GM19467 (cell line): Measurements from ENCODE around the gene SSH2.

Experiments used
- ATAC-seq: cut with Tn5 transposase; IDR thresholded peaks from one replicate; pipeline ENCODE4 v1.9.1; 2021; ENCODE audit warnings: mild to moderate bottlenecking, moderate library complexity; ENCODE audit not compliant: unreplicated experiment

SSH2 gene

DNA sequence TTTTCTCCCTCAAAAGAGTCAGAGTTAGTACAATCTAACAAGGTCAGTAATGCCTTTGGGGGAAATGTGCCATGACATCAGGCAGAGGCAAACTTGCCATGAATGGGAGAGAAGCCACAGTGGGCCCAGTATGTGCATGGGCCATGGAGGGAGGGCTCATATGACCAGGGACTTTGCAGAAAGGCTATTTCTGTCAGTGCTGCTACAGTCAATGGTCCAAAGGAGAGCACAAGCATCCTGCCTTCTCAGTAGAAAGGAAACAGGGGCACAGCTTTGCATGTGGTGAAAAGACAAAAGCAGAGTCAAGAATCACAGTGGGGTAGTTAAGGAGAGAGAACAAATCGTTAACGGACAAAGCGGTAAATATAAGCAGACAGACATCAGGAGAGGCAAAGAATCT, 296.1 kb downstream of the SSH2 start:
- no peak for ATAC-seq

DNA sequence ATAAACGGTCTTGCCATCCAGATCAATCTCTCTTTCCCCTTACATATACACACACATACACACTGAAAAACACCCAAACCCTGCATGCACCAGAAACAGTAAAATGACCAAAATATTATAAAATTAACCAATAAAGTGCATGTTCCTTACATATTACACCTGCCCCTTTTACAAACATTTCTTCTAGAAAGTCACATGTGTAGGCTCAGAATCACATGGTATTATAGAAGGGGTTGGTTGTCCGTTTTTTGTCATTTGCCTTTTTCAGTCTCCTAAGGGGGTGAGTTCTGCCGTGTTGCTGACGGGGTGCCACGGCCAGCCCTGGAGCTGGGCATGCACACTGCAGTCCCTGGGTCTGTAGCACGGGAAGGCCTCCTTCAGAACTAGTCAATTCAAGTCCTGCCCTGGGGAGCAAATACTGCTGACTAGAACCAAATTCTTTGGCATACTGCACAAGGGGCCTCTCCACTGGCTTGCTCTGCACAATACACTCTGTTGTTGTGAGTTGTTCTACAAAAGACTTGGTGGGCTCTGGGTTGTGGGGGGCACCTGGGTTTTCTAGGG, 299.3 kb downstream of the SSH2 start:
- ATAC-seq: no peak

DNA sequence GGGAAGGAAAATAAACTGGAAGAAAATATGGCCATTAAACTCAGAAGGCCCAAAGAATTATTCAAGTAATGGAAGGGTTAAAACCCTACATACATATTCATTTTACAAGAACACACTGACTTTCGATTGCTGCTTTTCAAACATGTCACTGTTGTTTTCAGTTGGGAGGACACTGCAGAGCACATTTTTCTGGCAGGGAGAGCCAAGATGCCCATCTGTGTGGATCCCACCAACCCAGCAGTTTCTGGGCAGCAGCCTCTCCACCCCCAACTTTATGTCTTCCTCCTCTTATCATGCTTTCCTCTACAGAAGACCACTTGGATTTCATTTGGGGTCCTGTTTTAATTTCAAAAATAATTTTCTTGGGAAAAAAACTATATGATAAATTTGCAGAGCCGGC, 300.2 kb downstream of the SSH2 start:
- no peak for ATAC-seq

DNA sequence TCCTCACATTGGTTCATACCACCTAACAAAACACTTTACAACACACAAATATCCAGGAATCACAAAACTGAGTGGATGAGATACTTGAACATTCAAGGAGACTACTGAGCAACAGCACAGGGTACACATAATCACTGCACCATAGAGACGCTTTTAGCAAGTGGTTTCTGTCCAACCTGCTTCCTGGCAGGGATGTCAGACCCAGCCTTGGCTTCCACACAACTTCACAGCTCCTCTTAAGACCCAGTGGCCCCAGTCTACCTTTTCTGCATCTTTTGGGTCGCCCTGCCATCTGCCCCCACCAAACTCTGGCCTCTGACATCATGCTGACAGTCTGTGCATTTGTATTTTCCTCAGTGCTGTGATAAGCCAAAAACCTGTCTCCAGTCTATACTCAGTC, 301.4 kb downstream of the SSH2 start:
- ATAC-seq: no peak

DNA sequence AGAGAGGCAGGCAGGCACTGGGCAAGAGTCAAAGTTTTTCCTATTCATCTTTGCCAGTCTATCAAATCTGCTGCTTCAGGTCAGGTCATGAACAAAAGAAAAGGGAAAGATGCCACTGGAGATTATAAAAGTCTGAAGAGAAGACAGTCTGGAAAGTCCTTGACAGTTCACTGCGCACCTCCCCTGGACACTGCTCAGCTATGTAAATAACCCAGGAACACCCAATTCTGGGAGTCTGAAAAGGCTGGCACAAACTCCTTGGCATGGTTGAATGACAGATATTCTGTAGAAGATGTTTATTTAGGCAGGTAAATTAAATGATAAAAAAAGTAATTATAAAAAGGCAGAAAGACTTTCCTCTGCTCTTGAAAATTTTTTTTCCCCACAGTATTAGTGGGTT, 302.1 kb downstream of the SSH2 start:
- ATAC-seq: no peak

DNA sequence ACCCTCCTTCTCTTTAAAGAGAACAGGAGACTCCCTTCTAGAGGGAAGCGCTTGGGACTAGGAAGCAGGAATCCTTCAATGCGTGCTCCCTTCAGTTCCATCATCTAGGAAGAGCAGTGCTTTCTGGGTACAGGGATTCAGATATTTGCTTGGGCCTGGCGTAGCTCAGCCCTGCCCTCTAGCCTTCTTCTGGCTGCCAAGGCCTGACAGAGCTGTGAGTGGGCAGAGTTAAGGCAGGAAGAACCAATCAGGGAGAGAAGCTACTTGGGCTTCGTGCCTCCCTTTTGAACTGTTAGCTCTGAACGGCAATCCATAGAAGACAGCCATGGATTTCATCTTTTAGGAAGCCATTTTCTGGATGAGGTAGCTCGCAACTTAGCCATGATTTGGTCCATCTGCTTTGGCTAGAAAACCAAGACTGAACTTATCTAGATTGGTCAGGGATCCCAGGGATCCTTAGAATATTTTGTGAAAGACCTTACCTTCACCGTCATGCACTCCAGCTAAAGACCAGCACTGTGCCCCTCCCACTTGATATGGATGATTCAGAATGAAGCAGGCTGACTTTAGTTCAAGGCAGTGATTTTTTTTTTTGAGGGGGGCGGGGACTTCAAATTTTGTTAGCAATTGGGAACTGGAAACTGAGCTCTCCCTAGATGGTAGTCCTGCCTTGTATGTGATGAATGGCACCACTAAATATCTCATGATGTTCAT, 304.8 kb downstream of the SSH2 start:
- ATAC-seq: no peak

DNA sequence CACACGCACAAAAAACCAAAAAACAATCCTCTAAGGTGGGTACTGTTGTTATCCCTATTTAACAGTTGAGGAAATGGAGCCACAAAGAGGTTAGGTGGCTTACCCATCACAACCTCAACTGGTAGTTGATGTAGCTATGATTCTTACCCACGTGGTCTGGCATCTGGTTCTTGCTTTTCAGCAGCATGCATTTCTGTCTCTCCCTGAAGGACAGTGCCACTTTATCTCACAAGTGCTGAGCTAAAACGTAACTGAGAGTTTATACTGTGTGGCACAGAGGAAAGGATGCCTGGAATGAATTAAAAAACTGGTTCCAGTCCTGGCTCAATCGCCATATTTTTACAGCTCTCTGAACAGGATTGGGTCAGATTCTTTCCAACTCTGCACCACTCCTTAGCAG, 305.4 kb downstream of the SSH2 start:
- no peak for ATAC-seq

DNA sequence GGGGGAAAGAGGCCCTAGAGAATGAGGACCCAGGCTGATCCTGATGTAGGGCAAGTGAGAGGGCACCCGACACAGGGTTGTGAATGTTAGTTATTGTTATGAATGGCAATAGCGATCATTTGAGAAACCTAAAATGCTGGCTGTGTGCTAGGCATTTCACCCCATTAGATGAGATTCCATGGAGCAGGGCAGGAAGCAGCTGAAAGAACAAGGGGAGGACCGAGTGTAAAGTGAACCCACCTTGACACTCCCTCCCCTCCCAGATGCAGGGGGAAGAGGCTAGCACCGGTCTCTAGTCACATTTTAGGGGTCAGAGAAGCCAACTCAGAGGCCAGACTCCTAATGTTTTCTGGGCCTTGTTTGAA, 306.8 kb downstream of the SSH2 start:
- ATAC-seq: no peak

DNA sequence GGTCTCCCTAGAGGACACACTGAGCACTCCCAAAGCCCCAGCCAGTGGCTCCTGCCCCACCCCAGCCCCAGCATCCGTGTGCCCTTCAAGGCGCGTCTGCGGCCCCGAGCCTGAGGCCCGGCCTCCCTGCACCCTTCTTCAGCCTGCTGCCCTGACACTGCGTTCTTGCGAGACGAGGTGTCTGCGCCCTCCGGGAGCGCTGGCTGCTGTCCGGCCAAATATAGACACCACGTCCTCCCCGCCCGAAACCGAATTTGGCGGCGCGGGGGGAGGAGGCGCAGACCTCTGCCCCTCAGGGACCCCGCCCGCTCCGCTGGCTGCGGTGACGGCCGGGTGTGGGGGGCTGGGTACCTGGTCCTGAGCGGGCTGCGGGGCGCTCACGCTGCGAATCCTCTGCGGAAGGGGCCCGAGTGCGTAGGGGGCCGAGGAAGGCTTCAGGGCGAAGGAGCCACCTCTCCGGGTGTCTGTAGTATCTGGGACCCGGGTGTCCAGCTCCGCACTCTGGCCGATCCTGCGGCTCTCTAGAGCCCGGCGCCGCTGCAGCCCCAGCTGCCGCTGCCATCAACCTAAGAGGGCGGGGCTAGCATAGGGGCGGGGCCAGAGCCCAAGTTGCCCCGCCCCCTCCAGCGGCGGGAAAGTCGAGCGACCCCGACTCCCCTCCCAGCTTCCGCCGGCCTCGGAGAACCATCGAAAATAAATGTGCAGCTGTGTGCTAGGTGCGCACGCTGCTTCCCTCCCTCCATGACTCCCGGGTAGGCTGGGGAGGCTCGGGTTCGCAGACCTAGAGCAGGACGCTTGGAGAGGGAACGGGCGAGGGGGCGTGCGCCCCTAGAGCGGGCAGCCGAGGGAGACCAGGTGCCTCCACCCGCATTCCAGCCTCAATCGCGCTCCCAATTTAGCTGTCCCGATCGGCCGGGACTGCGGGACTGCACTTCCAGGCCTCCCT, 307.4 kb downstream of the SSH2 start, which contains the start of gene CORO6:
Gene CORO6 (minus strand): TSS at position 576 of the 946 bp plus-strand sequence. CDS start 1,491 bp downstream, outside the sequence.
- ATAC-seq: peak; percentile 34

DNA sequence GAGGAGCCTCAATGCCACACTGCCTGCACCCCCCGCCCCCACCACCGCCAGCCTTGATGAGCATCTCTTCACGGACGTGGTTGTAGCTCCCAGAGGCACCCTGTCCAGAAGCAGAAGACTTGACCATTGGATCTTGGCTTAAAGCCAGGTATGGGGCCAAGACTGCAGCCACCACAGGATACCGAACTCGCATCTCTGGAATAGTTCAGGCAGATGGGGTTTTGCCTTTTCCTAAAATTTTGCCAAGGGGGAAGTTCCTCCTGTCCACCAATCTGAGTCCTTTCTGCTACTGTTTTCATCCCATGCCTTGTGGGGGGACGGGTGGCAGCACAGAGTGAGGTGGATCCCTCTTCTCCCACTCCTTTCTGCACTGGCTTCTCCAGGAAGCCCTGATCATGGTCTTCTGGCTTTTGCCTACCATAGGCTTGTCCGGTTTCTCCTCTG, 308.3 kb downstream of the SSH2 start:
- ATAC-seq: no peak

DNA sequence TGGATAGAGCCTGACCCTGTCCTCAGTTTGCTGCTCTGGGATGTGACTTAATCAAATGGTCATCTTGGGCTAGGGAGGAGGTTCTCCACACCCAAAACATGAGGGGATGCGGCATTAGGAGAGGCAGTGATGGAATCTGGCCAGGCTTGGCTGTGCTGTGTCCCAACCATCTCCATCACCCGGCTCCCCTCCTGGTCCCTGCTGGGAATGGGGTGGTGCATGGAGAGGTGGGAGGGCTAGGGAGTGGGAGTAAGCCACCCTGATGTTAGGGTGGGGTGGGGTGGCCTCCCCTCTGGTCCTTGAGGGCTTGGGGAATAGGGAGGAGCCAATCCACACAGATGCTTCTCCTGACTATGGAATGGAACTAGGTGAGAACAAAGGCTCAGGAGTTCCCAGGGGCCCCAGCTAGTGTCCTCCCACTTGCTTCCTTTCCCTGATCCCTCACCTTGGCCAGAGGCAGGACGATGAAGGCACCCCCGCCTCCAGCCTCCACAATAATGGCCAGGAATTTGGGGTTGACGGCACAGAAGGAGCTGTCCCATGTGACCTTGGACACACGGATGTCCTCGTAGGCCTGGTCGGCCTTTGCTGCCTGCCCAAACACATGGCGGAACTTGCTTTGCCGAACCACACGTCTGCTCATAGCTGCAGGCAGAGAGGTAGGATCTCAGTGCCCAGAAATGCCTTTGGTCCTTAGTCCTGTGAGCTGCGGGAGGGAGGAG, 309.1 kb downstream of the SSH2 start:
- ATAC-seq: no peak

DNA sequence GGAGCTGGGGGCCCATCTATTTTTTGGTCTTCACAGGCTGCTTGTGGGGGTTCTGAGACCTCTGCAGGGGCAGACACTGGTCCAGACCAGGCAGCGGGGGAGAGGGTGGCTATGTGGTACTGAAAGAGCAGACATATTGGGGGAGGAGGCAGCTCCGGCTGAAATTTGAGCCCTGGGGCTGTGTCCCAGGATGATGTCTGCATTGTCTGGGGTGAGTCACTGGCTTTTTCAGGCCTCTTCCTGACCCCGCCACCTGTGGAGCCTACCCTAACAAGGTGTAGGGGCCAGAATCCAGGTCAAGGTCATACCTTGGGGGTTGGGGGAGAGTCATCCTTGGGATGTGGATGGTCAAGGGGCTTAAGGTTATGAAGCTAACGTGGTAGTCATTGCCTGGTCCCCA, 309.8 kb downstream of the SSH2 start:
- no peak for ATAC-seq

DNA sequence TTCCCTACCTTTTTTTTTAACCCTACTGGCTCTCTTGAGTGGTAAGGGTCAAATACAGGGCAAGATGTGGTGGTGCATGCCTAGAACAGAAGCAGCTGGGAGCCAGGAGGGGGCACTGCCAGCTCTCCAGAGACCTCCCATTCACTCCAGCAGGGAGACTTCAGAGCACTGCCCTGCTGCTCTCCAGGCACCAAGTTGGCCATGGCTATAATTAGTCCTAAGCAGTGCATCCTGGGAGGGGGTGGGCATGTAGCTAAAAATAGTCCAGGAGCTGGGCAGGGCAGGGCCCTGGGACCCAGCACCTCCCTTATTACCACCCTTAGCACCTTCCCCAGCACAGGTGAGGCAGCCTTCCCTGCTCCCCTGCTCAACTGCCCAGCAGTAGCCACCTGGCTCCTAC, 310.8 kb downstream of the SSH2 start:
- ATAC-seq: no peak

DNA sequence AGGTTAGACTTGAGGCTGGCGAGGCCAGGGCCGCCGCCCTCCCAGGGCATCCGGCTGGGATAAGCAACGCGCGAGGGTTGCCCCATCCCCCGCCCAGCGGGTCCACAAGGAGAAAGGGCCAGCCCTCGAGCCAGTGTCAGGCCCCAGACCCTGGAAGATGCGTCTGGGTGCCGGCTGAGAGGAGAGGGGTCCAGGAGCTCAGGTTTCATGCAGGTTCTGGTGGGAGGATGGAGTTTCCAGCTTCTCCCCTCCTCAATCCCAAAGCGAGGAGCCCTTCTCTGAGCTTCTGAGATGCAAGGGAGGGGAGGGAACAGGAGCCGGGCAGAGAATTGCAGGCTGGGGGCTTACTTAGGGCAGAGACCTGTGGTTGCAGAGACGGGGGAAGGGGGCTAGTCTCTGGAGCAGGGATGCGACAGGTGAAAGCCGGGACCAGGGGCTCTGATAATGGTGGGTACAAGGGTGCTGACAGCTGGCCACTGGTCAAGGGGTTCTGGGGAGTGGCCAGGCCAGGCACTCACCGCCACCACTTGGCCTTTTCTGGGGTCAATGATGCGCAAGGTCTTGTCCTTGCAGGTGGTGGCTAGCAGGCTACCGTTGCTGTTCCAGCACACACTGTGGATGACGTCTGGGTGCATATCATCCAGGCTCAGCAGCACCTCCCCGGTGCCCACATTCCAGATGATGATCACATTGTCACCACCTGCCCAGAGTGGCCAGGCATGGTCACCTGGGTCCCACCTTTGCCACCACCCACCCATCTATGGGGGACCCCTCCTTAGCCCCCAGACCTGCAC, 311.6 kb downstream of the SSH2 start:
- ATAC-seq: no peak

DNA sequence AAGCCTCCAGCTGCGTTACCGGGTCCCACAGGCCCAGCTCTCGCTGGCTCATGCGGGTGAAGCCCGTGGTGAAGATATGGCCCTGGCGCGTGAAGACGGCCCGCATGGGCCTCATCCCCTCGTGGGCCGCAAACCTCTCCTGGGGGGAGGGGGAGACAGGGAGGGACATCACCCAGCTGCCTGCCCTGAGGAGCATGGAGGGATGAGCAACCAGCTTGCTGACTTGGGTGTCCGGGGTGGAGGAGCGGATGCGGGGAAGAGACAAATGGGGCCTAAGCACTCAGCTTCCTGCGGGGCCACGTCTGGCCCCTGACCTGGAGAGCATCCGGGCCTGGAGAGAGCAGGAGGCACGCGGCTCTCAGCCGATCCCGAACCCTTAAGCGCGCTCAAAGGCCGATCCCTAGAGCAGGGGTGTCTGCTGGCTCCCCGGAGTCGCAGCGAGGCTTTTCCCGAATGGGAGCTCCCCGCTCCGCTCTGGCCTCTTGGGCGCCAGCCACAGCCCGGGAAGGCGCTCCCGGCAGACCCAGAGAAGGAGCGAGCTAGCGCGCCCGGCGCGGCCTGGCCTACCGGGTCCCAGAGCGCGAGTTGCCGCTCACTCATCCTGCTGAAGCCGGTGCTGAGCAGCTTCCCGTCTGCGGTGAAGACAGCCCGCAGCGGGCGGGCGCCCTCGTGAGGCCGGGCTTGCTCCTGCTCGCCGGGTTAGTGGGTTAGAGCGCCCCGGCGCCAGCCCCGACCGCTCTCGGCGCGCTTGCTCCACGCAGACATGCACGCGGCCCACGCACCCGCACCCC, 312.4 kb downstream of the SSH2 start:
- no peak for ATAC-seq

DNA sequence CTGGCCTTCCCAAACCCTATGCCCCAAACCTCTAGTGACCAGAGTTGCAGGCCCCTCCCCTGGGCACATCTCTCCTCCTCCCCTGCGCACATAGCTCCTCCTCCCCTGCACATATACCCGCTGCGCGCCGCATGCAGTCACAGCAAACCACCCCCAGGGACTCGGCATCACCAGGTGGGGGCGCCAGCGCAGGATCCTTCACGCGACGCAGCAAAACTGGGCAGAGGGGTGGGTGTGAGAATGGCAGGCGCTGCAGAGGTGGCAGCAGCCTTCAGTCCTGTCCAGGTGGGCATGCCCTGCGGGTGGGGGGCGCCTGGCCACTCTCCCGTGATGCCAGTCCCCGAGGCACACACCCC, 312.9 kb downstream of the SSH2 start:
- peak; percentile 44 for ATAC-seq

DNA sequence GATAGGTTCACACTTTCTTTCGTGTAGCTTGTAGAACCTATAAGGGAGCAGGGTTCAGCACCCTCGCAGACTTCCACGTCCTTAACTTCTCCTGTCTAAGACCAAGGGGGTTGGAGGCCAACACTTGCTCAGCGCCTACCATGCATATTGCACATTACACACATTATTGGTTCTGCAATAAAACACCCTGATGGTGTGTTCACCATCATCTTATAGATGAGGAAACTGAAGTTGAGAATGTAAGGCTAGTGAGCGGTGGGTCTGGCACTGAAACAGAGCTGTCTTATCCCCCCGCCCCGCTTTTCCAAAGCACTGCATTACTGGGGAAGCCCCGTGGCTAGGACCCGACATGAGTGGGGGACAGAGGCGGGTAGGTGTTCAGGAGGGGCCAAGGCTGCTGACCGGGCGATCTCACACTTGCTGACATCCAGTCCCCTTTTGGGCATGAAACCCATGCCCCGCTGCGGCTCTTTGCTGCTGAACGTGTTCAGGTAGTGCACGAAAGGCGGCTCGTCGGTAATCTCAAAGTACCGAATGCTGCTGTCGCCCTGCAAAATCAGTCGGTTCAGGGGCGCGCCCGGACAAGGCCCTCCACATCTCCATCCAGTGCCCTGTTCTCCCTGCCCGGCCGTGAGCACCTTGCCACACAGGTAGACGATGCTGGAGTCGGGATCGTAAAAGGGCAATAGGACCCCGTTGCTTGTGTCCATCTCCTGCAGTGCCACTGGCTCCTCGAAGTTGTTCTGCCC, 313.6 kb downstream of the SSH2 start:
- ATAC-seq: no peak

DNA sequence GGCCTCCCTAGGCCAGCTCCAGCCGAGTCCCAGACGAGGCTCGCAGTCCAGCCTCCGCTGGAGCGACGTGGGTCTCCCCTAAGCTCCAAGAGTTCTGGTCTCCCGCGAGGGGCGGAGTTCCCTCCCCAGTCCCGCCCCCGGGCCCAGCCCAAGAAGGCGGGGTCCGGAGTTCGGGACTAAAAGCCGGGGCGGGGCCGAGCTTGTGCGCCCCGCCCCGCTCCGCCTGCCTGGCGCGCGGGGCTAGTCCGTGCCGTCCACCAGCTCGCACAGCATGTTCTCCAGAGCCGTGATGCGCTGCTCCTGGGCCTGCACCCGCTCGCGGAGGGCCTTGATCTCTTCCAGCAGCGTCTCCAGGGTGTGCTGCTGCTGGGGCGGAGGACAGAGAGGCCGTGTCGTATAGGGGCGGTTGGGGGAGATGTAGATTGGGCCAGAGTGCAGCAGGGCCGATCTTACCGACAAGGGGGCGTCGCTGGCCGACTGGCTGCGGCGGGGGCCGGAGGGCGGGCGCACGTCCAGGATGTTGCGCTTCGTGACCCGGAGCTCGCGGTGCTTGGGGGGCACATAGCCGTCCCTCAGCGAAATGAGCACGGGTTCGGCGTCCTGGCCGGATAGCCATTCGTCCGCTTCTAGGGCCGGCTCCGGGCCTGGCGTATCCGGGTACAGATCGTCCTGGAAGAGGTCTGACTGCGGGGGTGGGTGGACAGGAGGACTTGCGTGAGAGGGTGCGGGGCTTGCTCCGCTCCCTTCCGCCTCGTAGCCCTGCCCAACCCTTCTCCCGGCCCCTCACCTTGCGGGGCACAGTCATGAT, 314.3 kb downstream of the SSH2 start:
- peak; percentile 45 for ATAC-seq
